Stimulated activated naive CD4-positive, alpha-beta T cell (primary cell): ENCODE measurements around the gene SH2D1B.
"Not testable (repeated sequence)": the region's sequence is repeated elsewhere in the genome, so short reads cannot be mapped to it uniquely, and the experiment has no call there.

Source experiments
- DNase-seq, 6 experiments: peaks; one replicate each; lab custom pipeline; 2025; lab: John Stamatoyannopoulos, UW

SH2D1B gene

DNA sequence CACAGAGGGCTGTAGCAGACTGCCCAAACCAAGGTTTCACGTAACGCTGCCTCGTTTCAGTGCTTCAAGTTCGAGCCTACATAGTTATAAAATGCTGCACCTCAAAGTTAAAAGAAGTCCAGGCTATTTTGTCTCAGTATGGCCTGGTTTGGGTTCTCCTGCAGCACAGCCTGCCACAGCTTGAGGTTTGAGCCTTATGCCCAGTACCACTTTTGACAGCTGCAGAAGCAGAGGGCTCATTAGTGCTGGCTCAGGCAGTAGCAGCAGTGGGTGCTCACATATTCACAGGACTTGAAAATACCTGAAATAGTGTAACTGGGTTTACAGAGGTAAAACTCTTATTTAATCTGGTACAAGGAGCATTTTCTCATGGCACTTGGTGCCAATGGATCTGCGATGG lies 50.6 kb downstream of the SH2D1B start:
- no peak for DNase-seq

GRCh38 chr1:162360874-162361260 lies 51.1 kb downstream of the SH2D1B start:
- DNase-seq, result no peak

DNA sequence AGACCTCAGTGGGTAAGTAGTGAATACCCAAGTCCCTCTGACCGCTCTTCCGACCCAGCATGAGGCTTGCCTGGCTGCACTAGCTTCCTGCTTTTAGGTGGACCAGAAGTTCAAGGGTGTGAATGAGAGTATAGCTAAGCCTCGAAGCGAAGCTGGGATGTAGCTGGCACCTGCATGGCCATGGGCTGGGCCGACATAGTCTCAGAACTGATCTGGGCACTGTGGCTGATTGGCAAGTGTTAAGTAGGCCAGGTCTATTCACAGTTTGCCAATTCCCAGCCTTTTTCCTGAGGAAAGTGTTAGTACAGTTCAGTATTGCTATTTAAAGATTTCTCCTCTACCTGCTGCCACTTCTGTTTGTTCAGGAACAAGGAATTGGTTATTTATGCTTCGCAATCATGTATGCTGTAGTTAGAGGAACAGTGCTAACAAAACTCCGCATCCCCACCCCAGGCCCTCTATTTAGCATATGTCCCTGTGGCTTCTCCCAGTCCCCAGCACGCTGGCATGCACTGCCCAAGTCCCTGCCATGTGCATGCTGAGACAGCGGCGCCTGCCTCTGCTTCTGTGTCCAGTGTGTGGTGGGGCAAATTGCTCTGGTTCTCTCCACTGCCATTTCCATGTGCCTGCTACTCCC lies 51.6 kb downstream of the SH2D1B start:
- no peak for DNase-seq

GRCh38 chr1:162359523-162360236 lies 52.3 kb downstream of the SH2D1B start:
- DNase-seq, result no peak

DNA sequence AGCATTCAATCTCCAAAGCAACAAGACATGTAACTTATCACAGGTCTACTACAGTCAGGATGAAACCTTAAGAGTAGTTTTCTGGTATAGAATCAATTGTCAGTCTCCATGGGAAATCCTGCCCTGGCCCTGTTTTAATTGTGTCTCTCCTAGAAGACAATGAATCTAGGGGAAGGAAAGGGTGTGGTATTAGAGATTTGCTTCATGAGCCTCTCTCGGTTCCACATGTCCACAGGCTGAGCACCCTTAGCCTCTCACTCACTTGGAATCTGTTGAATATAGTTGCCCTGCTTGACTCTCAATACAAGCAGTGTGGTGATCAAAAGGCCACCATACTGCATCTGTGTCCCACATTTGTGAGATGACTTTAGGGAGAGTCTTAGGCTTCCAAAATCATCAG lies 53.0 kb downstream of the SH2D1B start:
- no peak for DNase-seq

GRCh38 chr1:162357681-162358266 lies 54.2 kb downstream of the SH2D1B start:
- DNase-seq, result no peak

DNA sequence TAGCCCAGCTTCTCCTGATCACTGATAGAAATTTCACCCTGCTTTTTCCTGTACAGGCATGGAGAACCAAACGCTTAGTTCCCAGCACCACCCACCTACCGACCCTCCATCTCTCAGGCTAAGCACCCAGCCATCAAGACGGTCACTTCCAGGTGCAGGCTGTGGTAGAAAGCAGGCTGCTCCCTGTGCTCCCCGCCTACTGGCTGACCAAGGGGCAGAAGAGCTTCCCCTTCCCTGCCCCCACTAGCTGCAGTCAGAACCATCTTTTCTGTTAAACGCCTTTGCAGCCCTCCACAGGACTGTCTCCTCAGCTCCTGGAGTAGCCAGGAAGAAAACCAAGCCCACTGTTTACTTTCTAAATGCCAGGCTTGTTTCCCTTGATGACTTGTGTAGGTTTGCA lies 58.2 kb downstream of the SH2D1B start:
- no peak for DNase-seq

GRCh38 chr1:162353078-162353477 lies 58.9 kb downstream of the SH2D1B start:
- DNase-seq, result no peak

DNA sequence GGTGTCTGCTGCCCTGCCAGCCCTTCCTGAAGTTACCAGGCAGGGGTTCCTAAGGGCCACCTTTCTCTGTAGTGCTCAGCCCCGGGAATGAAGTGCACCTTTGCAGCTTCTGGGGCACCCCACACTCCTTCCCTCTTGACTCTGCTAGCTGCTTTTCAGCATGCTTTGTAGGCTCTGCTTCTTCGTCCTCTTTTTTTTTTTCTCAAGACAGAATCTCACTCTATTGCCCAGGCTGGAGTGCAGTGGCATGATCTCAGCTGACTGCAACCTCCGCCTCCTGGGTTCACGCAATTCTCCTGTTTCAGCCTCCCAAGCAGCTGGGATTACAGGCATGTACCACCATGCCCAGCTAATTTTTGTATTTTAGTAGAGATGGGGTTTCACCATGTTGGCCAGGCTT lies 60.1 kb downstream of the SH2D1B start:
- not testable (repeated sequence) for DNase-seq

DNA sequence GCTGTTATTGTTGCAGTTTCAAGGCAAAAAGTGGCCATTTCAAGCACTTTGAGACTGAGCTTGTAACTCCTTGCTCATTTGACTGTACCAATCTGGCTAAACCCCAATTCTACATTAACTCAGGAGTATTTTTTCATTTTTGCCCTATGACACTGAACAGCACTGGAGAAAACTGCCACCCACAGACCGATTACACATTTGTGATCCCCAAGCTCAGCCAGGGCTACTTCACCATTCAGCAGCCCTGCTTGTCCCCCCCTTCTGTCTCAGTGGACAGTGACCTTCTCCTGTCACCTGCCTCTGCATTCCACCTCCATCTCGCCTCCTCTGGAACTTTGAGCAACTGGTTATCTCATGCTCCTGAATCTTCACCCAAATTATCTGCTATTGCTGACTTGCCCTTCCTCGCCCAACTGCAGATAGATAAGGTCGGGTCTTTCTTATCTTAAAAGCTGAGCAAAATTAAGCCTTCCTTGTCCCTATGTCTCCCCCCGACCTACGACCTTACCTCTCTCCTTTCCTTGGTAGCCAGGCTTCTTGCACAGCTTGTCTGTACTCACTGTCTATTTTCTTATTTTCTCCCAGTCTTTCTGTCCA lies 60.6 kb downstream of the SH2D1B start:
- DNase-seq, result no peak

GRCh38 chr1:162349635-162350330 lies 62.2 kb downstream of the SH2D1B start:
- DNase-seq, result no peak

DNA sequence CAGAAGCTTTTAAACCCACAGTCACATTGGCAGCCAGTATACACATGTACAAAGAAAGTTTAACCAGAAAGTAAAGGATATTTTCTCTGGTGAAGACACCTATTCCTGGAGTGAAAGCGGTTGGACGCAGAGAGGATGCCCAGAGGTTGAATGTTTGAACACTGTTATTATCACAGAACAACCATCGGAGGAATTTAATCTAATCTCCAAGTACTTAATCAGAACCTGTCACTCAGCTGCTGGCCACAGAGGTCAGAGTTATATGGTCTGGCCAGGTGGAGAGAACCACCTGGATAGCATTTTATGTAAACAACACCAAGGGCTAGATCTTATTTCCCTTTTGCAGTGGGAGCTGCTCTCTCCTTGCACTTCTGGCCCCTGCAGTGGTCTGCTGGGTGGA lies 64.7 kb downstream of the SH2D1B start:
- no peak for DNase-seq
